Cerebellar nuclear complex (tissue), 1 donor: ENCODE measurements around the gene ANP32E.

Experiments
- DNase-seq, 2 experiments: peaks; one replicate each; lab custom pipeline; 2025; lab: John Stamatoyannopoulos, UW

ANP32E gene

GRCh38 chr1:150235852-150236613, at the start of gene ANP32E:
ANP32E (minus strand) TSS chr1:150236112; CDS start chr1:150235786, 326 bp downstream.
- peak; percentile 91 to 99 for DNase-seq

GRCh38 chr1:150283260-150283659, 47.3 kb upstream of the ANP32E start:
- no peak for DNase-seq

GRCh38 chr1:150282558-150282958, 46.6 kb upstream of the ANP32E start:
- DNase-seq: no peak

GRCh38 chr1:150281758-150282557, 46.0 kb upstream of the ANP32E start, which contains the start of gene CIART:
CIART (plus strand) TSS chr1:150282554; CDS start chr1:150283268, 714 bp downstream.
- DNase-seq: peak; percentile 91 to 97

GRCh38 chr1:150281221-150281757, 45.4 kb upstream of the ANP32E start:
- peak in 1 of 2 experiments; percentile 20 for DNase-seq

- no peak for DNase-seq
Observed at GRCh38 chr1:150280138-150280707, 44.3 kb upstream of the ANP32E start.

- DNase-seq: no peak
Observed at GRCh38 chr1:150273311-150273710, 37.4 kb upstream of the ANP32E start.

- DNase-seq: no peak
Observed at GRCh38 chr1:150271291-150271959, 35.5 kb upstream of the ANP32E start.

GRCh38 chr1:150269451-150269850, 33.5 kb upstream of the ANP32E start:
- DNase-seq: no peak

GRCh38 chr1:150268705-150269403, 32.9 kb upstream of the ANP32E start, which contains the start of gene APH1A:
APH1A (minus strand) TSS chr1:150269016; CDS start chr1:150268810, 206 bp downstream.
- DNase-seq: peak; percentile 68 to 90

GRCh38 chr1:150268340-150268704, 32.4 kb upstream of the ANP32E start:
- no peak for DNase-seq

GRCh38 chr1:150267896-150268295, 32.0 kb upstream of the ANP32E start:
- no peak for DNase-seq

GRCh38 chr1:150263549-150263948, 27.6 kb upstream of the ANP32E start:
- DNase-seq: no peak

- DNase-seq: no peak
Observed at GRCh38 chr1:150262388-150263320, 26.7 kb upstream of the ANP32E start.

GRCh38 chr1:150261367-150261766, 25.5 kb upstream of the ANP32E start:
- DNase-seq: no peak

- no peak for DNase-seq
Observed at GRCh38 chr1:150259758-150260669, 24.1 kb upstream of the ANP32E start.

- DNase-seq: no peak
Observed at GRCh38 chr1:150259217-150259616, 23.3 kb upstream of the ANP32E start.

- DNase-seq: no peak
Observed at GRCh38 chr1:150257624-150258585, 22.0 kb upstream of the ANP32E start, which contains the start of gene CA14. CA14 (plus strand) TSS chr1:150257774; CDS start chr1:150258129, 355 bp downstream.
